Jurkat, Clone E6-1 (cell line): ENCODE results near the gene SYNPO.

Experiments used
- DNase-seq: peaks from one replicate; pipeline ENCODE4 v3.0.0-alpha.2; 2011; ENCODE audit warnings: low read depth, low spot score
- H3K4me3 ChIP-seq: 2 replicates; pipeline ENCODE4 v1.5.1; 2011; ENCODE audit warnings: mild to moderate bottlenecking, low read length, control low read depth, moderate library complexity

SYNPO gene

GRCh38 chr5:150670275-150670947 lies 30.0 kb downstream of the SYNPO start:
- DNase-seq, result no peak
- H3K4me3 ChIP-seq, result no peak overlapping the region

GRCh38 chr5:150670948-150671310 lies 30.5 kb downstream of the SYNPO start:
- DNase-seq, result no peak
- no peak overlapping the region for H3K4me3 ChIP-seq

- DNase-seq, result no peak
- H3K4me3 ChIP-seq, result peak overlapping the region; percentile 55
Observed at GRCh38 chr5:150671509-150672236, 31.2 kb downstream of the SYNPO start.

- H3K4me3 ChIP-seq, result peak overlapping the region; percentile 55
- no peak for DNase-seq
Observed at GRCh38 chr5:150672237-150672883, 31.9 kb downstream of the SYNPO start.

GRCh38 chr5:150672884-150673275 lies 32.4 kb downstream of the SYNPO start:
- DNase-seq, result no peak
- H3K4me3 ChIP-seq, result peak overlapping the region; percentile 55

GRCh38 chr5:150674341-150674821 lies 33.9 kb downstream of the SYNPO start:
- no peak for DNase-seq
- H3K4me3 ChIP-seq, result no peak overlapping the region

- no peak overlapping the region for H3K4me3 ChIP-seq
- no peak for DNase-seq
Observed at GRCh38 chr5:150675069-150675468, 34.6 kb downstream of the SYNPO start.

GRCh38 chr5:150676578-150676977 lies 36.1 kb downstream of the SYNPO start:
- no peak for DNase-seq
- no peak overlapping the region for H3K4me3 ChIP-seq

- no peak overlapping the region for H3K4me3 ChIP-seq
- no peak for DNase-seq
Observed at GRCh38 chr5:150689120-150689519, 48.7 kb downstream of the SYNPO start.

- no peak overlapping the region for H3K4me3 ChIP-seq
- DNase-seq, result no peak
Observed at GRCh38 chr5:150690760-150691159, 50.3 kb downstream of the SYNPO start.

GRCh38 chr5:150692276-150692675 lies 51.8 kb downstream of the SYNPO start:
- no peak overlapping the region for H3K4me3 ChIP-seq
- DNase-seq, result no peak

- no peak for DNase-seq
- H3K4me3 ChIP-seq, result no peak overlapping the region
Observed at GRCh38 chr5:150694612-150695011, 54.2 kb downstream of the SYNPO start.

- H3K4me3 ChIP-seq, result peak overlapping the region; percentile 95
- peak; percentile 7 for DNase-seq
Observed at GRCh38 chr5:150700246-150700593, 59.8 kb downstream of the SYNPO start.

GRCh38 chr5:150700594-150701377 lies 60.3 kb downstream of the SYNPO start, which contains the start of gene RBM22:
Gene RBM22, minus strand, starts transcription at chr5:150701062. Its CDS starts 77 bp downstream, at chr5:150700985.
- DNase-seq, result peak; percentile 89
- H3K4me3 ChIP-seq, result peak within 1 kb of the TSS; percentile 95

- no peak for DNase-seq
Observed at GRCh38 chr5:150703762-150704161, 63.3 kb downstream of the SYNPO start.

GRCh38 chr5:150706776-150707390 lies 66.4 kb downstream of the SYNPO start:
- H3K4me3 ChIP-seq, result no peak overlapping the region
- DNase-seq, result no peak

More at GRCh38 chr5:150703762-150704161, 63.3 kb downstream of the SYNPO start:
- no peak overlapping the region for H3K4me3 ChIP-seq
